ENCODE measurements around the gene GRIN2D. TPM values are rescaled to one million over a fixed set of nuclear protein-coding genes. Genes with fewer than 3 reads are reported as not detected.

Gene GRIN2D
- total and polyA plus RNA-seq, 2 of the 8 experiments (the other 6 are each of a cell fraction or from before 2014, with no cell fraction given) = 2.2 to 12.4 TPM

DNA sequence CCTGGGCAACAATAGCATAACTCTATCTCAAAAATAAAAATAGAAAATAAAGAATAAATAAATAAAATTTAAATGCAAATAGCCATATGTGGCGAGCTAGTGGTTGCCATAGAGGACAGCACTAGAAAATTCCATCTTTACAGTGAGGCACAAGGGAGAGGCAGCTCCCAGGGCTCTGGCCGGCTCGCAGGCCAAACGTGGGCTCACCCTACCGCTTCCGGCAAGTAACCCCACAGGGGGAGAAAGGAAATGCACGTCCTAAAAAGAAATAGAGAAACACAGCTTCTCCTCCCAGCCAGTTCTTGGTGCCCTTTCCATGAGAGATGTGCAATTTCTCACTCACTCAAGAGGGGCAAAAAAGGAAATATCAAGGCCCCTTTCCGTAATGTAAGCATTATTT lies 39.9 kb downstream of the GRIN2D start:
- DNase-seq (ENCODE audit: low read depth in 1 of 2, low spot score in 2 of 2) = no peak
- no peak overlapping the region for H4K5ac ChIP-seq (ENCODE audit: insufficient read length, low read depth, low read length)
- TF ChIP-seq SP2 (IDR thresholded peaks at IDR 0.05; ENCODE audit: low read length) = no peak
- TF ChIP-seq SP4 (IDR thresholded peaks at IDR 0.05; ENCODE audit: low read length) = no peak
- TF ChIP-seq EZH2 (IDR thresholded peaks at IDR 0.05; ENCODE audit: low read depth, low read length, severe bottlenecking) = no peak
- TF ChIP-seq GABPA (IDR thresholded peaks at IDR 0.05; ENCODE audit: borderline replicate concordance, insufficient read depth, low read length) = no peak
- no peak for TF ChIP-seq RNF2 (IDR thresholded peaks at IDR 0.05; ENCODE audit: borderline replicate concordance, low read depth, low read length, missing control alignments, poor library complexity, severe bottlenecking)

More for the DNA sequence above, 39.9 kb downstream of the GRIN2D start:
- H2BK20ac ChIP-seq (ENCODE audit: low read length) = no peak overlapping the region
- H3K4me2 ChIP-seq (ENCODE audit: insufficient read depth in 1 of 2, low read depth in 2 of 2, low read length in 2 of 2) = no peak overlapping the region
- ChIA-PET POLR2A (ENCODE audit: partially characterized antibody) (interaction anchor here (0.7 to 1.4 kb wide), 5 partner anchors 10 to 162 kb away, joined by 3 to 6 read pairs (median 3); no protein-coding TSS in a partner anchor), CTCF (ENCODE audit: partially characterized antibody) (interaction anchor here (0.7 to 1.8 kb wide), 9 partner anchors 12 to 937 kb away, joined by 3 to 8 read pairs (median 5); partner anchors contain the start of gene KDELR1)
- no peak overlapping the region for H4K91ac ChIP-seq (replicated peaks; ENCODE audit: insufficient read length, low read length)
- no peak overlapping the region for H3K27ac ChIP-seq (ENCODE audit: low read depth, low read length)
- no peak overlapping the region for H3K18ac ChIP-seq (ENCODE audit: extremely low read depth, low read length)
- H2AK5ac ChIP-seq (ENCODE audit: low read depth, low read length) = no peak overlapping the region
- no peak overlapping the region for H3K14ac ChIP-seq (ENCODE audit: insufficient read length)
- no peak overlapping the region for H2BK5ac ChIP-seq (ENCODE audit: low read depth, low read length)
- no peak overlapping the region for H2BK12ac ChIP-seq (ENCODE audit: low read depth, low read length)
- no peak overlapping the region for H3K4ac ChIP-seq (replicated peaks; ENCODE audit: insufficient read length, low read depth, low read length)
- WGBS, 2 experiments (ENCODE audit: extremely low coverage in 1 of 2, insufficient coverage in 1 of 2, insufficient read length in 1 of 2, insufficient replicate concordance in 2 of 2, low coverage in 1 of 2, low lambda C conversion rate in 2 of 2, missing lambda C conversion rate in 1 of 2) = 81% methylated on average over 8 of the region's 8 CpGs; no CpG with 5 or more reads in 1 of the 2 experiments
- no peak overlapping the region for H2AFZ ChIP-seq (ENCODE audit: low read length)
- no peak overlapping the region for H4K8ac ChIP-seq (ENCODE audit: extremely low read depth, insufficient read depth, low read length)
- no peaks in the 10 kb centered on the region for H4K20me1 ChIP-seq (replicated peaks in 1 of 2; ENCODE audit: control insufficient read depth in 1 of 2, insufficient read depth in 2 of 2, low read length in 2 of 2)
- no peak overlapping the region for H2BK15ac ChIP-seq (ENCODE audit: low read length)
- H3K4me3 ChIP-seq (ENCODE audit: extremely low read depth in 1 of 4, insufficient read depth in 2 of 4, low read depth in 3 of 4, low read length in 4 of 4) = no peak overlapping the region
- no peaks in the 10 kb centered on the region for H3K79me1 ChIP-seq (ENCODE audit: low read depth, low read length)
- no peaks in the 10 kb centered on the region for H3K4me1 ChIP-seq (replicated peaks in 1 of 4; ENCODE audit: control insufficient read depth in 3 of 4, insufficient read depth in 4 of 4, low read length in 3 of 4)
- no peak overlapping the region for H2BK120ac ChIP-seq (replicated peaks; ENCODE audit: low read depth, low read length)
- FAIRE-seq = no peak
- H3K9ac ChIP-seq (replicated peaks in 1 of 4; ENCODE audit: extremely low read depth in 1 of 4, low read depth in 3 of 4, low read length in 3 of 4) = no peak overlapping the region
- peaks cover 0 to 3% (median 0%) of the 10 kb centered on the region in 4 experiments; a peak in 1 of 8 replicates for H3K36me3 ChIP-seq (ENCODE audit: control insufficient read depth in 2 of 4, insufficient read depth in 4 of 4, low read length in 3 of 4)
- no peaks in the 10 kb centered on the region for H3K9me3 ChIP-seq (ENCODE audit: insufficient read depth in 2 of 2, low read depth in 1 of 2, low read length in 1 of 2)
- H3K23me2 ChIP-seq (ENCODE audit: low read depth, low read length) = no peaks in the 10 kb centered on the region
- no peaks in the 10 kb centered on the region for H3K79me2 ChIP-seq (ENCODE audit: control insufficient read depth in 1 of 2, insufficient read depth in 2 of 2, low read length in 2 of 2)
- no peak overlapping the region for H3K23ac ChIP-seq (ENCODE audit: insufficient read length)
- H3K56ac ChIP-seq (replicated peaks; ENCODE audit: insufficient read length, low read depth, low read length) = no peak overlapping the region
- H3K27me3 ChIP-seq (replicated peaks in 1 of 4; ENCODE audit: control insufficient read depth in 3 of 4, extremely low read depth in 1 of 4, insufficient read depth in 3 of 4, low read length in 3 of 4) = no peaks in the 10 kb centered on the region

Data from H1 (cell line).